Activated CD8-positive, alpha-beta memory T cell treated with anti-CD3 and anti-CD28 coated beads for 4 hours (primary cell): Measurements from ENCODE around the gene CNTN4.

ENCODE experiments used
- DNase-seq, 2 donors: peaks; one replicate each; pipeline ENCODE4 v3.0.0-alpha.2; 2020; ENCODE audit warnings: low read depth in 2 of 2

CNTN4 gene

DNA sequence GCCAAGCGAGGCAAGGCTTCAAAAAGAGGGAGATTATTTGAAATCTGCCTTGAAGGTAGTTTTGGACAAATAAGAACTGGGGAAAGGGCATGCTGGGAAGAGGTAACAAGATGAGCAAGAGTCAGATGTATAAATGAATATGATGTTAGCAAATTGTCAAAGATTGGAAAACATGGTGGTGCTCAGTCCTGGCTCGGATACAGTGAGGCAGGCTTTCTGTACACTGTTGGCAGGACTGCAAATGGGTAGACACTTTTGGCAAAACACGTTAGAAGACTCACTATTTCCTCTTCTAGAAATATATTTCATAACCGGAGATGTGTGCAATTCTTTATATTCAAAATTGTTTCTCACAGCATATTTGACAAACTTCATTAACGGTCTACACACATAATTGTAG lies 581.6 kb downstream of the CNTN4 start:
- no peak for DNase-seq

DNA sequence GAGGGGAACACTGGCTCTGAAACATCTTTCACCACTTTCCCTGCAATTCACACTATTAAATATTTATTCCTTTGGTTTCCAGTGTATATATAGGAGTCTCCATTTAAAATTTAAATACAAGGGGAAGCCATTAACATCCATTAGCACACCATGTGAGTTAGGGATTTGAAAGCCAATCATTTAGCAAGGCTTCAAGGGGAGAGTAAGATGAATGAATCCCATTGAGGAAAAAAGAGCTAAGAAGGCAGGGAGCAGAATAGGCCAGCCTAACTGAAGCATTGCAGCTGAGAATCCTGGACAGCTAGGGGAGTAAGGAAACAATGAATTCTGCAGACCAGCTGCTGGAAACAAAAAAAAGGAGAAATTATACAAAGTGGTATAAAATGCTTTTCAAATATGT lies 585.4 kb downstream of the CNTN4 start:
- DNase-seq, result no peak

GRCh38 chr3:2686816-2687502 lies 588.3 kb downstream of the CNTN4 start:
- DNase-seq, result no peak

DNA sequence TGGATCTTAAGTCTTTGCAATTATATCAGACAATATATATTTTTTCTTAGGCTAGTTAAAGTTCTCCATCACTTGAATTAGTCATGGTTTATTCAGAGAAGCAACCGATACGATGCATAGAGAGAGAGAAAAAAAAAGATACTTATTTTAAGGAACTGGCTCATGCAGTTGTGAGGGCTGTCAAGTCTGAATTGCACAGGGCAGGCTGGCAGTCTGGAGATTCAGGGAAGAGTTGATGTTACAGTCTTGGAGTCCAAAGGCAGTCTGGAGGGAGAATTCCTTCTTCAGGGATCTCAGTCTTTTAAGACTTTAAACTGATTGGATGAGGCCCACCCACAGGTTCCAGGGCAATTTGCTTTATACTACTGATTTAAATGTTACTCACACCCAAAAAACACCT lies 598.9 kb downstream of the CNTN4 start:
- no peak for DNase-seq

DNA sequence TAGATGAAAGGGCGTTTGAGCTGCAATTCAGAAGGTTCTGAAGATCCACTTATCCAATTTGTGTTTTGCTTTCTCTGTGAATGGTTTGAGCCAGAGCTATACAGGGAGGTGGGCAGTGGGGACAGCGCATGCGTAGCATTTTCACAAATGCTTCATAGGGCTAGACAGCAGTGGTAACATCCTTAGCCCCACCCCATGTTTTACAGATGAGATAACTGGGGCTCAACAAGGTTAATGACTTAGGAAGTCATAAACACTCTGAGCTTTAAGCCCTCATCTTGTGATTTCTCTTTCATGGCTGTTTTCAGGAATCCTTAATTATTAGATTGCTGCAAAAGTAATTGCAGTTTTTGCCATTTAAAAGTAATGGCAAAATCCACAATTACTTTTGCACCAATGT lies 602.8 kb downstream of the CNTN4 start:
- no peak for DNase-seq

DNA sequence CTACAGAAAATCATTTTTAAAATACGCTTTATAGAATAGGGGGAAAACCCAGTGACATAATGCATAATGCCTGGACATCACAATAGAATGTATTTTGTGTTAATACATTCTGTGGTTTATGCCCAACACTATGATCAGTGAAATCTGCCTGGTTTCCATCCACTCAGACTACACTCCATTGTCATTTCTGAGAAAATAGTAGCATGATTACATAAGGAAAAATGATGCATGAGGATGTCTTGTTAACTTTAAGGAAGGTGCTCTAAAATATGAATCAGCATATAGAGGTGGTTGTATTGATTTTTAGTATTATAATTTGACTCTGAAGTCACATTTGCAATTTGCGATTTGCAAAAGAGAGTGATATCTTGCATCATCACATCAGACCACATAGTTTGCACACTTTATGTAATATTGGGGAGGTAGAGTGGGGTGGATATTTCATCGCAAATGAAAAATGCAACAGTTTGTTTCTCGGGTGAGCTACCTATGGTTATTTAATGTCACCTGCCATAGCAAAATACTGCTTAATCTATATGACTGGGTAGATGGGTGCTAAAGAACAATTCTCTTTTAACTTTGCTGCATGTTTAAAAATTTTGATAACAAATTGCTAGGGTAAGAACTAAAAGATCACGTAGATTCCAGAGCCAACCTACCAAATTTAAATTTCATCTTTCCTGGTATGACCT lies 607.6 kb downstream of the CNTN4 start:
- DNase-seq, result no peak

DNA sequence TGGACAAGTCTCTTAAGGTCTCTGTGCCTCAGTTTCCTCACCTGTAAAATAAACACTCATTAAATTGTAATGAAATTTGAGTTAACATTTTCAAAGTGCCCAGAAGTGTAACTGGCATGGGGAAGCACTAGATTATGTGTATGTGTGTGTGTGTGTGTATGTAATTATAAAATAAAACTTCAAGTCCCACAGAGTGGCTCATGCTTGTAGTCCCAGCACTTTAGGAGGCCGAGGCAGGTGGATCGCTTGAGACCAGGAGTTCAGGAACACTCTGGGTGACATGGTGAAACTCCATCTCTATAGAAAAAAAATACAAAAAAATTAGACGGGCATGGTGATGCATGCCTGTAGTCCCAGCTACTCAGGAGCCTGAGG lies 608.2 kb downstream of the CNTN4 start:
- DNase-seq, result no peak

- DNase-seq, result no peak
These were observed 612.4 kb downstream of the CNTN4 start for GRCh38 chr3:2711081-2711480.

- no peak for DNase-seq
These were observed 615.3 kb downstream of the CNTN4 start for GRCh38 chr3:2713923-2714322.

DNA sequence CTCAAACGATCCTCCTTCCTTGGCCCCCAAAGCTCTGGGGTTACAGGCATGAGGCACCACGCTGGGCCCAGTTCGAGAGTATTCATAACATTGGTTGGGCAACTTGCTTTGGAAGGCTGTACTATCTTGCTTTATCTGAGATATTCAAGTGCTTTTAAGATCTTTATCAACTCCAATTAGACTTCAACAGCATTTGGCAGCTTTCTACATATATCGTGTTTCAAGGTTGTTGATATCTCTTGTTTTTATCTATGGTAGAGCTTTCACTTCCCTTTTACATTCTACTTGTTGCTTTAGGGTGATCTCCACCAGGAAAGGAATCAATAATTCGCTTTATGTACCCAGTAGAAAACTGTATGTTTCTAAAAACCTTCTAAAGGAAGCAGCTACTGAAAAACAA lies 616.2 kb downstream of the CNTN4 start:
- DNase-seq, result no peak

DNA sequence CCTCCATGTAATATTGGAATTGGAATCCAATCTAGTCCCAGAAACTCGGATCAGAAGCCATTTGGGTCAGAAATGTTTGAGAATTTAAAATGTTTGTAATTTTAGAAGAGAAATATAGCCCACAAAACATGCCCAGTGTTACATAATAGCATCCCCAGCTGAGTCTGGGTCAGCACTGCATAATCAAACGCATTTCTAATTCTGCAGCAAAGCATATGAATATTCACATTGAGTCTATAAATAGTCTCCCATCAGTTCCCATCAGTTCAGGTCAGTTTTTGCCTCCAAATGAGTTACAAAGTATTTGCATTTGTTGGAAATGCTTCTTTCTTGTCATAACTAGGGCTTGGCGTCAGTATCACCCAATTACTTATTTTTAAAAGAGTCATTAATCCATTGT lies 628.4 kb downstream of the CNTN4 start:
- DNase-seq, result no peak

DNA sequence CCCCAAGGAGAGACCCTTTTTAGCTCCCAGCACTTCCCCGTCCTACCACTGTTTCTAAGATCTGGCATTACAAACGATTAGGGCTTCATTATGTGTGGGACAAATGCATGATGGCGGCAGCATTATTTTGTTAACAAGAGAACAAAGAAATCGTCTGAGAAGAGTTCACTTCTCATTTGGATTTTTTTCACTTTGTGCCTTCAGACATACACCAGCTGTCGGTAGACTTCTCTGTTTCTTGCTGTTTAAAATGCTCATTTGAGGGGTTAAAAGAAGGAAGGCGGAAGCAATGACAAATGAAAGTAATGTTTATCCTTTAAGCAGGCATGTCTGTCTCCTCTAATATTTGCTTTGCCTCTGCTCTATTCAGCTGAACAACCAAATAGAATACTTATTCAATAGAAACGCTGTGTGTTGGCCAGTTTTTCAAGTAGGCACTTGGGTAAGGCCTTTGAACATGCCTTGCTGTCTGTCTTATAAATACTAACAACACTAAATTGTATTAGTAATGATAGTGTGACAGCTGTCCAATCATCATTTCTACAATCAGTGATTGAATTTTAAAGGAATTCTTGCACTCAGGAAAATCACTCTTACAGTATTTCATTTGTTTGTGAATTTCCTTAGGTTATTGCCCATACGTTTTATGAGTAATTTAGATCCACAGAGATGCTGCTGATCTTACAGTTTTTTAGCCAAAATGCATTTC lies 629.1 kb downstream of the CNTN4 start:
- DNase-seq, result no peak

GRCh38 chr3:2731843-2732242 lies 633.2 kb downstream of the CNTN4 start:
- no peak for DNase-seq

DNA sequence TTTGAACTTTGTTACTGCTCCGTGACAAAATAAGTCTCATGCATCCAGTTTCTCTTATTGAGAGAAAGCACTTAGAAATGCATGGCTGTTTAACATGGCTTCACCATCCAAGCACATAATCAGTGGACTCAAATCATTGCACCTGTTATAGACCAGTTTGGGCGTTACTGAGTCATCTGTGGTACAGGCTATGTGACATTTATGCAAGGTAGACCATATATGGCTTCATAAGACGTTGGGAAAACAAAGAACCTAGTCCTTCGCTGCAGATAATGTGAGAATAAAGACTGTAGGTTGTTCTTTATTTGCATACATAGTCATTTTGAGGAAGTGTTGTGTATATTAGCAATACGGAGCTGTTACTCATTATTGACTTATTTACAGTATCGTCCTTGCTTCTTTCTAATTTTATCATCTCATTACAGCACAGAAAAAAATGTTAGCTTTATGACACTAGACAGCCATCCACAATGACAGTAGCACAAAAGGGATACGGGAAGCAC lies 636.8 kb downstream of the CNTN4 start:
- no peak for DNase-seq

DNA sequence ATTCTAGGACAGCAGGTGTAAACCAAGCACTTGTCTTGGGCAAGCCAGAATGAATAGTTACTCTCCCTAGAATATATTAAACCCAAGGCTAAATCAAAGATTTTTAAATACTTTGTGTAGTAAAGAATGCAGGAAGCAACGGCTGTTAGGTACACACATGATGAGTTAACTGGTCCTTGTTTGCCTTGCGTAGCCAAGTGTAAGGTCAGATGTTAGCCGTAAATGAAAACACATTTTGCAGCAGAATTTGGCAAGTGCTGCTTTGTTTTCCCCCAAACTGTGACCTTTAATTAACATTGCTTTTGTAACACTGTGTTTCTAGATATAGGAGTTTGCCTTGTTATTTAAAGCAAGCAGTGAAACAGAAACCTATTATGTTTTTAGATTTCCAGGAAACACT lies 642.9 kb downstream of the CNTN4 start:
- DNase-seq, result no peak

DNA sequence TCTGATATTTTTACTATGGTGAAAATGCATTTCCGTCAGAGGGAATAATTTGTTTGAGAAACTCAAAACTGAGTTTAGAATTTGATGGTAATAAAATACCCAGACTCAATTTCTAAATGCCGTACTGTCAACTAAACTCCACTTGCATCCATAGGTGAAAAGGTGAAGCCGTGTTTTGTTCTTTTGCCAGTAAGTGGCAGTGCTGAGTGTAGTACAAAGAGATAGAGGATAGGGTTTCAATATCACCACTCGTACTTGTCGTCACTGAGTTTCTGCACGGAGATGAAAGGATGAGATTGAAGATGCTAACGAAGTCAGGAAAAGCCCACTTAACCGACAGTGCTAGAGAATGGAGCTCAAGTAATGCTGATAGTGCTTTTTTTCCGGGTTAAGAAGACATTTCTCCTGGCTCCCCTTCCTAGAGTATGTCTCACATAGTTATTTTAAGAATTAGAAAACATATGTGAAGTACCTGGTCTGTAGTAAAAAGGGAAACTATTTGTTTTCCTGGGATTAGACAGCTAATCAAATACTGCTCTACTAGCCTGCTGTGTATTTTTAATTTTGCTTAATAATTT lies 666.4 kb downstream of the CNTN4 start:
- DNase-seq, result no peak

- DNase-seq, result no peak
These were observed 671.8 kb downstream of the CNTN4 start for GRCh38 chr3:2770451-2770850.

- DNase-seq, result no peak
These were observed 672.5 kb downstream of the CNTN4 start for GRCh38 chr3:2771193-2771592.

- no peak for DNase-seq
These were observed 673.1 kb downstream of the CNTN4 start for GRCh38 chr3:2771741-2772140.

DNA sequence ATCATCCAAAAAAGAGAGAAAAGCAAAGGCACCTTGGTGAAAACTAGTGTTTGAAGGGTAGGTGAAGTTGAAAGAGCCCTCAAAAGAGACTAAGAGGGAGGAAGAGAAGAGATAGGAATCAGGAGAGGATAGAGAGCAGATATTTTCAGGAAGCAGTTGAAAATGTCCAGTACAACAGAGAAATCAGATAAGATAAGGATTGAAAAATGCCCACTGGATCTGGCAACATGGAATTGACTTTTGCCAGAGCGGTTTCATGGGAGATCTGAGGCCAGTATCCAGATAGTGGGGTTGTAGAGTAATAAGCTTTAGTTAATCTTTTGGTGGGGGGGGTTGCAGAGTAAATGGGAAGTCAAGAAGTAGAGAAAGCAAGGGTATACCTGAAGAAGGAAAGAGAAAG lies 674.1 kb downstream of the CNTN4 start:
- DNase-seq, result no peak

- no peak for DNase-seq
These were observed 676.0 kb downstream of the CNTN4 start for GRCh38 chr3:2774481-2775249.

DNA sequence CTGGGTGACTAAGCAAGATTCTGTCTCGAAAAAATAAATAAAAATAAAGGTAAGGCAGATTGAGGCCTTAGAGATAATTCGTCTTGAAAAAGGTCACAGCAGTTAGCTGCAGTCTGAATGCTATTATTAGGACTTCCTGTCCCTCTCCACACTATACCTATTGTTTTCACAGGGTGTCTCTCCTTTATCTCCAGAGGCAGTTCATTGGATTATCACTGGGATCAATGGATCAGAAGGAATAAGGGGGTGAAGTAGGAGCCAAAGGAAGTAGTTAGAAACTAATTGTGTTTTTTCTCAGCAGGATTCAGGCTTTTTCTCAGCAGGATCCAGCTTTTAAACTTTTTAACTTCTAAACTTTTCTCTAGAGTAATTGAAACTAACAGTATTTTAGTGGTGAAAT lies 684.6 kb downstream of the CNTN4 start:
- DNase-seq, result no peak
